Inferior parietal cortex (tissue), 1 donor: Measurements from ENCODE around the gene CRKL.
"Not testable (repeated sequence)": the region's sequence is repeated elsewhere in the genome, so short reads cannot be mapped to it uniquely, and the experiment has no call there.

Experiments used
- DNase-seq: peaks from one replicate; pipeline ENCODE4 v3.0.0-alpha.2; 2016; ENCODE audit errors: extremely low spot score

CRKL gene

GRCh38 chr22:20933910-20934309 lies 16.7 kb downstream of the CRKL start:
- DNase-seq = no peak

- not testable (repeated sequence) for DNase-seq
These were observed 17.8 kb downstream of the CRKL start for GRCh38 chr22:20935049-20935448.

- DNase-seq = not testable (repeated sequence)
These were observed 18.8 kb downstream of the CRKL start for GRCh38 chr22:20935780-20936539.

- DNase-seq = no peak
These were observed 20.0 kb downstream of the CRKL start for GRCh38 chr22:20937031-20937793.

GRCh38 chr22:20937794-20938671 lies 20.8 kb downstream of the CRKL start:
- no peak for DNase-seq

- DNase-seq = not testable (repeated sequence)
These were observed 22.4 kb downstream of the CRKL start for GRCh38 chr22:20939457-20940185.

- DNase-seq = no peak
These were observed 23.0 kb downstream of the CRKL start for GRCh38 chr22:20940186-20940651.

GRCh38 chr22:20940904-20941385 lies 23.7 kb downstream of the CRKL start:
- no peak for DNase-seq

- DNase-seq = not testable (repeated sequence)
These were observed 25.1 kb downstream of the CRKL start for GRCh38 chr22:20942203-20942902.

- DNase-seq = no peak
These were observed 26.1 kb downstream of the CRKL start for GRCh38 chr22:20943104-20943933.

- no peak for DNase-seq
These were observed 26.8 kb downstream of the CRKL start for GRCh38 chr22:20944042-20944441.

GRCh38 chr22:20945578-20945934 lies 28.3 kb downstream of the CRKL start:
- no peak for DNase-seq

- no peak for DNase-seq
These were observed 29.1 kb downstream of the CRKL start for GRCh38 chr22:20946080-20946986.

GRCh38 chr22:20946991-20947390 lies 29.8 kb downstream of the CRKL start:
- DNase-seq = no peak

GRCh38 chr22:20948450-20948849 lies 31.2 kb downstream of the CRKL start:
- no peak for DNase-seq

- DNase-seq = no peak
These were observed 31.8 kb downstream of the CRKL start for GRCh38 chr22:20948989-20949388.

- no peak for DNase-seq
These were observed 32.5 kb downstream of the CRKL start for GRCh38 chr22:20949698-20950183.

- DNase-seq = no peak
These were observed 34.1 kb downstream of the CRKL start for GRCh38 chr22:20951151-20951931.
